ENCODE data around the gene ZNF516. TPM values are rescaled to one million over a fixed set of nuclear protein-coding genes. Genes with fewer than 3 reads are reported as not detected.

Gene ZNF516
- polyA plus RNA-seq, 3 donors, result 35.0 to 37.2 (median 37.2) TPM

DNA sequence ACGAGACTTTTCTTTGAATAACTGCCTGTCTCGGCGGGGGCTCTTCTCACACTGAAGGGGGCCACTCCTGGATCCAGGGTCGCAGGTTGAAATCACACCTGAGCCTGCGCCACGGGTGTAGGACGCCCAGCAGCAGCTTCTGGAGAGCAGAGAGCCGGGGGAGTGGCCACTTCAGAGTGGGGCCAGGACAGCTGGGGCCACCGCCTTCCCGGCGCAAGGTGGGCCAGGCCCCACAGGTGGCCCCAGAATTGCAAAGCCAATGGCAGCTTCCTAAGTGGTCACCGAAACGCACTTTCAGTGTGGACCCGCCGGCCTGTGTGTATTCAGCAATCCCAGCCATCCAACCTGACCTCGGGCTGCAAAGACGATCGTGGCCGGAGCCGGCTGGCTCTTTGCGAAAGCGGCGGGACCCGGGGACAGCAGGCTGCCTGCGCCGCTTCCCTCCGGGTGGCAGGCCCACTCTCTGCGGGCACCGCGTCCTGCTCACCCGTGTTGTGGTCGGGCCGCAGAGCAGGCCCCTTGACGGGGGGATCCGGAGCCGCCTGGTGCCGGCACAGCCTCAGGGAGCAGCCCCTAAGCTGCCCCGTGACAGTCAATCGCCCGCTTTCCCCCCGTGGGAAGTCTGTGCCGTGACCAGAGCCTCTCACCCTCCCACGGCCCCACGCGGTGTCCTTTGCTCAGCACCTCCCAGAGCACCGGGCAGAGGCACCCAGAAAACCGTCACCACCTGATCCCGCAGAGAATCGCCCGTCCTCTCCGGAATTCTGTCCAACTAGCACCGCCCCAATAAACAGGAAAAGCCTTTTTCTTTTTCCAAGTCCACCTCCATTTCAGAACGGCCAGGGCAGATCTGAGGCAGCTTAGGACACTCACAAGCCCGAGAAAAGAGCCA is 144.7 kb downstream of the ZNF516 start:
- no peak for DNase-seq (ENCODE audit: low read depth in 3 of 3, low spot score in 2 of 3)

DNA sequence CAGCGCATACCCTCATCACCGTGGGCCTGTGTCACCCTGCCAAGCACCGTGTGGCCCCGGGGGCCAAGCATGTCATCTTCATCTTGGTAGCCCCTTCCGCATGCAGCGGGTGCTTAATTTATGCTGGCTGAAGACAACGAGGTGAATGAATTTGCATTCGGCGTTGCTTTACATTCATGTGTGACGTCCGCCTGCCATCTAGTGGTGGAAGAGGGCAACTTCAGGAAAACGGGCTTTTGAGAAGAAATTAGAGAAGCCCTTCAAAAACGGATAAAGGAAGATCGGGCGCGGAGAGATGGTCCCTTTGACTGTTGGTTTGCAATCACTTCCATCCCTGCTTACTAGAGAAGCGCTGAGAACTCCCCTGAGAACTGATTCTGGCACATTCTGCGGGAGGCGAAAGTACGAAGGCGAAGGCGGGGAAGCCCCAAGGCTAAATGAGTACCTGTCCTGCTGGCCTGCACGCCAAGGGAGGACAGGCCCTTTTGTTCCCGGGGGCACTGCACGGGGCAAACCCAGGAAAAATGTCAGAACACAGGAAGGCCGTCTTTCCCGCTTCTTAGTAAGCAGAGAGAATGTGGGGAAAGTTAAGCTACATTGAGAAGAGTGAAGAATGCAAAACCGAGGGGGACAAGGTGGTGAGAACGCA is 145.9 kb downstream of the ZNF516 start:
- DNase-seq (ENCODE audit: low read depth in 3 of 3, low spot score in 2 of 3), result peak; percentile 67 to 70 (median 68)

DNA sequence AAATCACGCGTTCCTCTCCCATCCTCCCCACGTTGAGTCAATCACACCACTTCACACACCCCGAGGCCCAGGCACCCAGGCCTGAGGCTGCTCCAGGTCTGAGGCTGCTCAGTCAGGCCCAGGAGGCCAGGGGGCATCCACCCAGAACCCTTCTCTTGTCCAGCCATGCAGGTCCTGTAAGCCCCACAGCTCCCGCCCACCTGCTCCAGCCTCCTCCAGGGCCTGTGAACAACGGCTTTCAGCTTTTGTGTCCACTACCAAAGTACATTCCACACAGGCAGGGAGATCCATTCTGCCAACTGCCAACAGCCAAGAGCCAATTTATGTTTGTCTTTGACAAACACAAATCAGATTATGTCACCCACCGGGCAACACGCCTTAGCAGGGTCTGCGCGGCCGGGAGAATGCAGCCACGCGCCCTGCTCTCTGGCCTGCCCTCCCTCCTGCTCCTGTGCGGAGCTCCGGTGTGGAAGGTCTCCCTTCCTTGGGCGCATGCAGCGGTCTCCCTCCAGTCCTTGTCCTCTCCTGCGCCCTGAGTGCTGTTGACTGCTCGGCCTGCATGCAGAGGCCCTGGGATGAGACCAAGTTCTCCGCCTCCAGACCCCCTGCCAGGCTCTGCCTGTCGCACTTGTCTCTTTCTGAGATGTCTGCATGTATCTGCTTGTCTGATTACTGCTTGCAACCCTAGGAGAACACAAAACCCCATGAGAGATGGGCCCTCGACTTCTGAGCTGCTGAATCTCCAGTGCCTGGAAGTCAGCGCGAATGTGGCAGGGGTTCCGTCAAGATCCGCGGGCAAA is 146.6 kb downstream of the ZNF516 start:
- no peak for DNase-seq (ENCODE audit: low read depth in 3 of 3, low spot score in 2 of 3)

DNA sequence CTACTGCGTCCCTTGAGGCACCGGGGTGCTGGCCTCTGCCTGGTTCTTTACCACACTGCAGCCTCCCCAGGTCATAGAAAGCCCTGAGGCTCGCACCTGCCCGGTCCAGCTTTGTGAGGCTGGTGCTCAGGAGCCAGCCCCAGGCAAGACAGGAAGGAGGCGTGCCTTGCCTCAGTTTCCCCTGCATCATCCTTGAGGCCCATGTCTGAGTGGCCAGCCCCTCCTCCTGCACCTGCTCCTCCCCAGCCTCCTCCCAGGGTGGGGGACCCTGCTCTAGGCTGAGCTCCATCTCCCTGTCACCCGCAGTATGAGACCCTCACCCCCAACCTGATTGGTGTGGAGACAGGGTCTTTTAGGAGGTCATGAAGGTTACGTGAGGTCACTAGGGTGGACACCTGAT is 147.7 kb downstream of the ZNF516 start:
- DNase-seq (ENCODE audit: low read depth in 3 of 3, low spot score in 2 of 3), result no peak

DNA sequence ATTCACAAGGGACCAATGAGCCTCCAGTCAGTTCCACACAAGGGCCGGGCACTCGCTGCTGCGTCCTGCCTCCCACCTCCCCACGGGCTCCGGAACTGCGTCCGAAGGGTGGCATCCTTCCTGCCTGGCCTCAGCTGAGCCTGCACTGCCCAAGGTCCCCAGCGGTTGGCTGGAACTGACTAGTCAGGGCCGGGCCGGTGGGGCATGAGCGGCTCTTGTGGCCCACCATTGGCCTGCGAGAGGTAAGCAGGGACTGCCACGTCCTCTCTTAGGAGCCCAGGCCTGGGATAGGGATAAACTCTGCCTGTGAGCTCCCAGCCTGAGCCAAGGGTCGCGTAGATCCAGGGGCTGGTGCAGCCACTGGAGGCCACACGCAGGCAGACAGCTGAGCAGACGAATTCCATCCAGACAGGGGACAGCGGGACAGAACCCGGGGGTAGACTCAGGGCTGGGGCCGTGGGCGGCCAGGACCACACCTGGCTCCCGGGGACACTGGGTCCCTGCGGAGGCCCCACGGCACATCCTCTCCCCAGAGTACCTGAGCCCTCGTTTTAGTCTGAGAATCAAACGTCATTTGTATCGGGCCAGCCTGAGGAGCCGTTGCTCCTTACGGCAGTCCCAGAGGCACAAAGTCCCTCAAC is 148.4 kb downstream of the ZNF516 start:
- no peak for DNase-seq (ENCODE audit: low read depth in 3 of 3, low spot score in 2 of 3)

DNA sequence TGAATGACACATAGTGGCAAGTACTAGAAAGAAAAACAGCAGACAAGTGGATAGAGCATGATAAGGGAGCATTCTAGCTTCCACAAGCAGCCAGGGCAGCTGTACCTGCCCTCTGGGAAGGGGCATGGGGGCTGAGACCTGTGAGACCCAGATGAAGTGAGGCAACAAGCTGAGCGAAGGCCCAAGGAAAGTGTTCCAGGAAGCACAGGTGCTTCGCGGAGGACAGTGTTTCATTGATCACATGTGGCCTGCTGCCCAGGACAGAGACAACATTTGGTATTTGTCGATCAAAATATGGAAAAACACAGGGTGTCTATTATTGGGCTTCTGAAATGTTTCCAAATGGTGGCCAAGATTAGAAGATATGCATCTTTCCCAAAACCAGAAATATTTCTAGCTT is 149.1 kb downstream of the ZNF516 start:
- DNase-seq (ENCODE audit: low read depth in 3 of 3, low spot score in 2 of 3), result no peak

DNA sequence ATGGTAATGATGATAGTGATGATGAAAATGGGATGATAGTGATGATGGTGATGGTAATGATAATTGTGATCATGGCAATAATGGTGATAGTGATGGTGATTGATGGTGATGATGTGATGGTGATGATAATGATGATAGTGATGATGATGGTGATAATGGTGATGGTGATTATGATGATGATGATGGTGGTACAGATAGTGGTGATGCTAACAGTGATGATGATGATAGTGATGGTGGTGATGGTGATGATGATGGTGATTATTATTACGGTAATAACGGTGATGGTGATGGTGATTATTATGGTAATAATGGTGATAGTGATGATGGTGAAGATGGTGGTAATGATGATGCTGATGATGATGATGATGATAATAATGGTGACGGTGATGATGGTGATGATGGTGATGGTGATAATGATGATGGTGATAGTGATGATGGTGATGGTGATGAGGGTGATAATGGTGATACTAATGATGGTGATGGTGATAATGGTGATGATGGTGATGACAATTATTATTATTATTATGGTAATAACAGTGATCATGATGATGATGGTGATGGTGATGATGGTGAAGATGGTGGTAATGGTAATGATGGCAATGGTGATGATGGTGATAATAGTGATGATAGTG is 151.0 kb downstream of the ZNF516 start:
- DNase-seq (ENCODE audit: low read depth in 3 of 3, low spot score in 2 of 3), result no peak

DNA sequence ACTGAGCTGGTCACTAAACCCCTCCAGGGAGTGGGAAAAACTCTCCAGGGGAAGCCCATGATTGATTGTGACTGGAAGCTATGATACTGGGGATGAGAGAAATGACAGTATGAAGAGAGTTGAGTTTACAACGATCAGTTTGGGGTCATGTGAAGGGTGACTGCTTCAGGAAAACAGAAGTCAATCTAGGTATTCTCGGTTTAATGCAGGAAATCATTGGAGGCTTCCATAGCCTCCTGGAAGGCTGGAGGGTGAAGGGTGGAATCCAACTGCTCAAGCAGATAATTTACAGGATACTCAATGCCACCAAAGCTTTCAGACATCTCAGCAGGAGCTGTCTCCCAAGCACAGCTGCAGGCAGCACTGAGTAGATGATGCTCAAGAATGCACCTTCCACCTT is 154.6 kb downstream of the ZNF516 start:
- DNase-seq (ENCODE audit: low read depth in 3 of 3, low spot score in 2 of 3), result no peak

DNA sequence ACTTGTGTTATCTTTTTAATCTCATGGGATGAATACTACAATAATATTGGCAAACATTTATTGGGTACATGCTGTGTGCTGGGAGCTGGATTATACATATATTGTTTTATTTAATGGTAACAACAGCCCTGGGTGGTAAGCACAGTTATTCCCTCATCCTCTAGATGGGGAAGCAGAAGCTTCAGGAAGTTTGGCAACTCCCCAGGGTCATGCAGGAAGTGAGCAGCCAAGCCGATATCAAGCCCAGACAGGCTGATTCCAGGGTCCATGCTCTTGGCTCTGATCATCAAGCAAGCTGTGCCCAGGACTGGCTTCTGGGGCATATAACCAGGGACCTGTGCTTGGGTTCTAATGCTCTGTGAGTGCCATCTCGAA is 155.8 kb downstream of the ZNF516 start:
- DNase-seq (ENCODE audit: low read depth in 3 of 3, low spot score in 2 of 3), result no peak

DNA sequence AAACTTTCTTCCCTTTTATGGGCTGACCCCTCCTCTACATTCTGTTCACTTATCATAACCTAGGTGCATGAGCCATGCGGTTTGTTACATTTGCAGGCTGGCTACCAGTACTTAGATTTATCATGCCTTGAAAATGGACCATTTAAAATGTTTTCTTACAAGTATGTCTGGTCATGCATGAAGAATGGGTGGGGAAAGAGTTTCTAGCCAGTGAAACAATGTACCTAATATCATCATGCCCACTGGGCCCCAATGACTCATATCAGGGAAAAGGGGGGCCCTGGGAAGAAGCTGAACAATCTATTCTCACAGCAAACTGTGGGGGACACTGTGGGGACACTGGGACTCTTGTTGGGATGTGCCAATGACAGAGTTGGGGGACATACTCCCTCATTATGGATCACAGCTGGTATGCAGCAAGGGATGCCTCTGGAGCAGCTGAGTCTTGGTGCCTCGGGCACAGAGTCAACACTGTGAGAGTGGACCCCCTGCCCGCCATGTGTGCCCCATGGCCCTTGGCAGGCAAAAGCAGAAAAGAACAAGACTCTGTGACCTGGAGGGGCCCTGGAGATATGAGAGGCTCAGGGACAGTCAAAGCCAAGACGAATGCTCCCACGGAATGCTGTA is 156.3 kb downstream of the ZNF516 start:
- DNase-seq (ENCODE audit: low read depth in 3 of 3, low spot score in 2 of 3), result no peak

DNA sequence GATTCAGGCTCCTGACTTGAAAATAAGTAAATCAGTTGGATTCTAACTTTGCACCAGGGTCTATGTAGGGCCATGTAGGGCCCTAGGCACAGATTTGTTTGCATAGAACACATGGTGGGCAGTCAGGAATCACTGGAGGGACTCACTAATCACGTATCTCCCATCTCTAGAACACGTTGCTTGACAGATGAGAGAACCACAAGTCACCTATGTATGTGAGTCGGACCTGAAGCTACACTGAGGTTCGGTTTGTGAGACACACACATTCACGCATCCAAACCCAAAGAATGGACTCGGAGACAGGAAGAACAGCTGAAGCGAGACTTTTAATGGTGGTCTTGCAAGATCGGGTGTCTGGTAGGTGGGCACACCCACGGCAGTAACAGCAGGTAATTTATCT is 157.0 kb downstream of the ZNF516 start:
- DNase-seq (ENCODE audit: low read depth in 3 of 3, low spot score in 2 of 3), result no peak

DNA sequence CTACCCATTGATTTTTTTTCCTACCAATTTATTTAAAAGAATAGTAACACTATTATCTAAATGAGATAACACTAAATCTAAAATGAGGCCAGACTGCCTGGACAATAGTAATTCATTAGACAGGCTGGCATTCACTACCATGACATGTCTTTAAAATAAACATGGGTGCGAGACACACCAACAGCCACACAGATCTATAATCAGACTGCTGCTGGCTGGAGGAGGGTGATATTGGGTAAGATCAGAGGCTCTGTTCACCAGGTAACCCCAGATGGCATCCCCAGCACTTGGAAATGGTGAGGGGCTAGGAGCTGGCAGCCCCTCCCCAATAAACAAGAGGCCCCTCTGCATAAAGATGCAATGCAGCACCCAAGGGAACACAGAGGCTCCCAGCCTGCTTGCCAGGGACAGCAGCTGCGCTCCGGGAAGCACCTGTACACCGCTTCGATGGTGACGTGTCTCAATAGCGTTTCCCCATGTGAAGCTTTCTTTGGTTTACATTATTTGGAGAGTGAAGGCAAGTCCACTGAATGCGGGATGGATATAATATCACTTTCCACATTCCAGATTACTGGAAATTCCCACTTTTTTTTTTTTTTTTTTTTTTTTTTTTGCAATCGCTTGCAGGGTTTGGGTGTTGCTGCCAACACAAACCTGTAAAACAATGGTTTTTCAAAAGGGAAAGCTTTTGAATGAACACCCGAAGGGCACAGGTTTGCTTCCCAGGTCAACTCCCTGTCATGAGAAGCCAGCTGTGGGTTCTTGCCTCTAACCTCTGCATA is 159.0 kb downstream of the ZNF516 start:
- DNase-seq (ENCODE audit: low read depth in 3 of 3, low spot score in 2 of 3), result no peak

DNA sequence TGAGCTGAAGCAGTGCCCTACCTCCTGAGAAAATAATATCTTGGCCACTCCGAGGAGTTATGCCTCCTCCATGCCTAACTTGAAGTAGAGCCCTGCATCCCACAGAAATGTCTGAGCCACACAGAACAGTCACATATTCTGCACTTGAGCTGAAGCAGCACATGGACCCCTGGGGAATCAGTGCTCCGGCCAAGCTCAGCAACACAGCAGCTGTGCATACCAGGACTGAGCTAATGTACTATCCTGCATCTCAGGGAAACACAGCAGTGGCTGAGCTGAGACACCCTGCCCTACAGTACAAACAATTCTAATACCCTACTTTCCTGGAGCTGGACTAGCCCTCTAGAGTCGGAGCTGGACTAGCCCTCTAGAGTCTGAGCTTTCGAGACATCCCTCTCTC is 166.9 kb downstream of the ZNF516 start:
- no peak for DNase-seq (ENCODE audit: low read depth in 3 of 3, low spot score in 2 of 3)

DNA sequence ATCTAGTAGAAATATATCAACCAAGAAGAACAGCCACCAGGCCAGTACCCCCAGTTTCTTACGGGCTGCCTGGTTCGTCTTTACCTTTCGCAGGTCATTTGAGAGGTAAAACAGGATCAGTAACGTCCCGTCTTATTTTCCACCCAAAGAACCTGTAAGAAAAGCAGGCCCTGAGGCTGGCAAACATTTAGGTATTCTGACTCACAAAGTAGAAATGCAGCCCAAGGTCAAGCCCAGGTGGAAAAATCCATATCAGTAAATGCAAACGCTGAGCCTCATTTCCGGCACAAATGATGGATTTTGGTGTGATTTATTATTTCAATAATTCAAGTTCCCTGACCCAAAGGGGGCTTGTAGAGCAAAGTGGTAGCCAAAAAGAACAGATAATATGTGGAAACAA is 171.2 kb downstream of the ZNF516 start:
- DNase-seq (ENCODE audit: low read depth in 3 of 3, low spot score in 2 of 3), result no peak

DNA sequence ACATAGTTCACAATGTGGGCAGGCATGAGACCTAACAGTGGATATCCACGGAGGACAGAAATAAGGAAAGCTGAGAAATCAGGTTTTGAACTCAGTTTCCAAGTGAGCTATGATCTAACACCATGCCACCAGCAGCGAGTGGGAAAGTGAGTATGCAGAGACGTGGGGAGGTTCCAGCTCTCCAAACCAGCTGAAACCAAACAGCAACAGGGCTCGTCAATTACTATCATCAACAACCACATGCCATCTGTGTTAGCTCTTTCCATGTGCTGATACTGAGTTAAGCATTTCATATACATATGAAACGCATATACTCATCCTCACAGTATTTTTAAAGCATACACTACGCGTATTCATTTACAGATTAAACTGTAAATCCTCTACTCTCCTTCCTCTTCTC is 172.4 kb downstream of the ZNF516 start:
- DNase-seq (ENCODE audit: low read depth in 3 of 3, low spot score in 2 of 3), result no peak

DNA sequence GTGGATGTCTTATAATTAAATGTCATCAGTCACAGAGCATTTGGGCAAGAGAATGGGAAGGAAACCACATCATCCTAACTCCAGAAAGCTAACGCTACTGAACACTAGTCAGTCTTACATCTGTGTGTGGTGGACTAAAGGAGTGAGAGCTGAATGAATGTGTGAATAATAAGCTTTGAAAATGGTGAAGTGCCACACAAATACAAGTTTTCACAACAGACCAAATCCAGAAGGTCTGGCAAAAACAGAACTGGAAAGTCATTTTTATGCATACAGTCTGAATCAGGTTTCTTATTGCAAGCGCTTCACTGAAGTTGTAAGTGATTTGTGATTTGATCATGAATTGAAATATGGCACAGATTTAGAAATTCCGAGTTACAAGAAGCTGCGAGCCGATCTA is 175.7 kb downstream of the ZNF516 start:
- DNase-seq (ENCODE audit: low read depth in 3 of 3, low spot score in 2 of 3), result no peak

DNA sequence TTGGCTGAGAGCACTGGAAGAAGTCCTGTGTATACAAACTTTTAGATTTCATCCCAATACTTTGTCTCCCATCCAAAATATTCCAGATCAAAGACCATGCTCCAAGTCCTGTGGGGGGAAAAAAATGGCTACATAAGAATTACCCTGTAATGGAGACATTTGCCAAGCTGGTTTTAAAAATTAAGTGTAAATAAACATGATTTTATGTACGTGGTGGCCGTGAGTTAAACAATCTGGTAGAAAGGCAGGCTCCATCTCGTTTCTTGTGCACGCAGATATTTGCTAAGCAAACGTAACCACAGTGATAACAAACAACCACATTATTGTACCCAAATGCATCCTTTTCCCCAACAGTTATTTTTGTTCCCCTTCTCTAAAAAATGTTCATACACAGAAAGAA is 176.4 kb downstream of the ZNF516 start:
- peak; percentile 6 to 13 (median 6) for DNase-seq (ENCODE audit: low read depth in 3 of 3, low spot score in 2 of 3)

DNA sequence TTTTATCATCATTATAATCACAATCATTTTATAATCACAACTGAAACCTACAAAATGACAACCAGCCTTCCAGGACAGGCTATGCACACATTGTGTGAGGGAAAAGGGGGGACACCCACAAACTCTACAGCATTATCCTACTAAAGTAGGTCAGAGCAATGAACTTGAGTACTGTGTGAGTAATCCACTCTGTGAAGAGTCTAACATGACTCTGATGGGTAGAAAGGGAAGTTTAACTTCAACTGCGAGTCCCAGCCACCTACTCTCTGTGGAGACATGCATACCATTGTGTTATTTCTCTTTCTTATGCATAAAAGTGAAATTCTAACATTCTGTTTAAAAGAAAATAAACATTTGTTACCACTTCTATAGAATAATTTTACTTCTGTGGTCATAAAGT is 177.9 kb downstream of the ZNF516 start:
- DNase-seq (ENCODE audit: low read depth in 3 of 3, low spot score in 2 of 3), result no peak

DNA sequence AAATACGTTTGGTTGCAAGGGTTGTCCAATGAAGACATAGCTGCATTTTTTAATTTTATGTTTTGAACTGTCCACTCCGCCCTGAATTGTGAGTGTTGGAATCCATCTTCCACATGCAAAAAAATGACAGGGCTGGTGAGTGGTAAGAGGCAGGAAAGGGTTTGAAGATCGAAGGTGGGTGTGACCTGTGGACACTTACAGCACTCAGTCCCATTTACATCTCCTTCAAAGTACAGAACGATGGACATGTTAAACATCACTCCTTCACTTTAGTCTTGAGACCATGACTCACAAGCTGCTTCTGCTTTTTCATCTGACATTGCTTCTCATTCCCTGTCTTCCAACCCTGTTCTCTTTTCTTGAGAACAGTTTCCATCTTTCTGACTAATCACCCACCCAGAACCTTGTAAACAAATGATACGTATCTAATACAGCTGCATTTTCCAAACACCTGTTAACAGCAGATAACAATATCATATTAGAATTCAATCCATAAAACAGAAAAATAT is 179.3 kb downstream of the ZNF516 start:
- DNase-seq (ENCODE audit: low read depth in 3 of 3, low spot score in 2 of 3), result no peak
